Astrocyte of the spinal cord (primary cell): ENCODE data around the gene ST3GAL2.

ENCODE experiments used
- DNase-seq: peaks from one replicate; pipeline ENCODE4 v3.0.0; 2011; ENCODE audit warnings: low read depth, low spot score
- H3K4me3 ChIP-seq: 2 replicates; pipeline ENCODE4 v1.5.1; 2011; ENCODE audit warnings: low read depth, mild to moderate bottlenecking, low read length, moderate library complexity
- CTCF ChIP-seq: IDR thresholded peaks from 2 replicates; pipeline ENCODE4 v1.5.1; 2012; ENCODE audit warnings: low read depth, mild to moderate bottlenecking, low read length, inconsistent platforms
- in situ Hi-C: cut with HindIII; loops from 2 replicates; pipeline ENCODE4 v1.10.0; 2017; ENCODE audit warnings: low sequenced_read_pairs

ST3GAL2 gene

GRCh38 chr16:70421473-70422311 is 17.2 kb downstream of the ST3GAL2 start:
- no peak overlapping the region for H3K4me3 ChIP-seq
- in situ Hi-C loops: no loop called here
- TF ChIP-seq CTCF: no peak
- DNase-seq: no peak

- TF ChIP-seq CTCF: no peak
- DNase-seq: no peak
- no peak overlapping the region for H3K4me3 ChIP-seq
- in situ Hi-C loops: no loop called here
Measured at GRCh38 chr16:70421014-70421413, 17.9 kb downstream of the ST3GAL2 start.

GRCh38 chr16:70419384-70420327 is 19.2 kb downstream of the ST3GAL2 start:
- in situ Hi-C loops: no loop called here
- DNase-seq: no peak
- H3K4me3 ChIP-seq: no peak overlapping the region
- TF ChIP-seq CTCF: no peak

- H3K4me3 ChIP-seq: no peak overlapping the region
- in situ Hi-C loops: no loop called here
- no peak for DNase-seq
- TF ChIP-seq CTCF: no peak
Measured at GRCh38 chr16:70418993-70419318, 19.9 kb downstream of the ST3GAL2 start.

- no peak for DNase-seq
- TF ChIP-seq CTCF: no peak
- in situ Hi-C loops: no loop called here
- H3K4me3 ChIP-seq: no peak overlapping the region
Measured at GRCh38 chr16:70418274-70418992, 20.5 kb downstream of the ST3GAL2 start.

DNA sequence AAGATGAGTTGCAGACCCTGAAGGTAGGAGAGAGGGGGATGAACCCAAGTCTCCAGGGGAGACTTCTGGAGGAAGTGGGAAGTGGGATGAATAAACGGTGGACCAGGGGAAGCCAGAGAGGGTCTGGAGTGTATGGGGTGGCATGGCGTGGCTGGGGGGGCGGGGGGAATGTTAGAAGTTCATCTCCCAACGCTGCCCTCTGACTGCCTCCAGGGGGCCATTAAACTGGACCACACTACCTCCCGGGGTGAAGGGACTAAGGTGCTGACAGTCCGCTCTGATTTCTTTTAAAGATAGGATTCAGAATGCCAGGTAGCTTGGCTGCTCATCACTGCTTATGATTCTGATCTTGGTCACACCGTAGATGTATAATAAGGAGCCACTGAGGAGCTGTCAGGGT is 21.2 kb downstream of the ST3GAL2 start:
- no peak for TF ChIP-seq CTCF
- DNase-seq: no peak
- in situ Hi-C loops: no loop called here

More for the DNA sequence above, 21.2 kb downstream of the ST3GAL2 start:
- no peak overlapping the region for H3K4me3 ChIP-seq
